ENCODE data around the gene KRTAP20-4.

GRCh38 chr21:30634906-30635305 is 14.5 kb downstream of the KRTAP20-4 start, which contains the start of gene KRTAP20-2:
- TF ChIP-seq CTCF (IDR thresholded peaks at IDR 0.05; ENCODE audit: low read length) (no peak), EZH2 (IDR thresholded peaks at IDR 0.05; ENCODE audit: borderline replicate concordance, low read length) (no peak)
